ENCODE data around the gene SRGAP2B. TPM values are rescaled to one million over a fixed set of nuclear protein-coding genes. Genes with fewer than 3 reads are reported as not detected.
"Not testable (repeated sequence)": the region's sequence is repeated elsewhere in the genome, so short reads cannot be mapped to it uniquely, and the experiment has no call there.

Gene SRGAP2B
- polyA plus RNA-seq, 1 donor from 2014 or later: 2.5 TPM

DNA sequence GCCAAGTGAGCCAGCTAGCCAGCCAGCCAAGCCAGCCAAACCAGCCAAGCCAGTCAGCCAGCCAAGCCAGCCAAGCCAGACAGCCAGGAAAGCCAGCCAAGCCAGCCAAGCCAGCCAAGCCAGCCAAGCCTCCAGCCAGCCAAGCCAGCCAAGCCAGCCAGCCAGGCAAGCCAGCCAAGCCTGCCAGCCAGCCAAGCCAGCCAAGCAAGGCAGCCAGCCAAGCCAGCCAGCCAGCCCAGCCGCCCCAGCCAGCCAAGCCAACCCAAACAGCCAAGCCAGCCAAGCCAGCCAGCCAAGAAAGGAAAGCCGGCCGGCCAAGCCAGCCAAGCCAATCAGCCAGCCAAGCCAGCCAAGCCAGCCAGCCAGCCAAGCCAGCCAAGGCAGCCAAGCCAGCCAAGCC is 236.5 kb downstream of the SRGAP2B start:
- H3K4me3 Mint-ChIP-seq, H3K4me1 Mint-ChIP-seq, H3K9me3 Mint-ChIP-seq: not testable (repeated sequence)

More for the DNA sequence above, 236.5 kb downstream of the SRGAP2B start:
- H3K27me3 Mint-ChIP-seq, H3K27ac Mint-ChIP-seq, H3K36me3 Mint-ChIP-seq: not testable (repeated sequence)

Other genes with a start within 250 kb of the SRGAP2B start
- not detected for gene FAM72D, start 646 bp upstream of the SRGAP2B start, polyA plus RNA-seq
- gene PPIAL4D, start 146.8 kb upstream of the SRGAP2B start, polyA plus RNA-seq: not detected